Activated T-cell treated with anti-CD3 and anti-CD28 coated beads, Interleukin-2, amount 50 U/mL, for 48 hours (primary cell): ENCODE data around the gene CNTN4.

Source experiments
- DNase-seq, 2 experiments: peaks; one replicate each; pipeline ENCODE4 v3.0.0-alpha.2; 2020

Gene CNTN4

DNA sequence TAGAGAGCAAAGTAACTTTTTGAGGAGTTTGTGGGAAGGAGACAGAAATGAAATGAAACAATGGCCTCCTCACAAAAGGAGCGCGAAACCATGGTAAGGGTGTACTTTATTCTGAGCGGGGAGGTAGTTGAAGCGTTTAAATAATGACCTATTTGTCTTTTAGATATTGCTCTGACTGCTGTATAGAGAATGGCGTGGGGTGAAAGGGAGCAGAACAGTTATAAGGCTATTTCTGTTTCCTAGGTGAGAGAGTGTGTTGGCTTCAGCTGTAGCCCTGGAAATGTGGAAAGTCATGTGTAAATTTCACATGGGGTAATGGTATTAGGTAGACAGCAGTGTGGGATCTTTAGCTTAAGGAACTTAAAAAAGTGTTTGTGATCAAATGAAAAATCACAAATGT lies 54.9 kb downstream of the CNTN4 start:
- DNase-seq = no peak

DNA sequence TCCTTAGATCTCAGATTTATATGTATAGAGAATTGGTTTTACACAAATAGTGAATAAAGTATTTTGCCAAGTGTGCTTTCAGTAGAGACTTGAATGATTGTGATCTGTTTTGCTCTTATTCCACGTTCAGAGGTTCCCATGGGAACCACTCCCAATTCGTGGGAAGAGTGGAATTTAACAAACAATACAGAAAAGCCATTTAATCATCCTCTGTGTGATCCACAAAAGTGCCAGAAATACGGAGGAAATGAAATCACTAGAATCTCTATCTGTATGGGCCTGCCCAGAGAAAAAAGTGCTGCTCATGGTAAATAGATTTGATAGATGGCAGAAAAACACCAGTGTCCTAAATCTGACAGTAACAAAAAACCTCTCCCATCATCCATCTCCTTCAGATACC lies 56.0 kb downstream of the CNTN4 start:
- DNase-seq = no peak

DNA sequence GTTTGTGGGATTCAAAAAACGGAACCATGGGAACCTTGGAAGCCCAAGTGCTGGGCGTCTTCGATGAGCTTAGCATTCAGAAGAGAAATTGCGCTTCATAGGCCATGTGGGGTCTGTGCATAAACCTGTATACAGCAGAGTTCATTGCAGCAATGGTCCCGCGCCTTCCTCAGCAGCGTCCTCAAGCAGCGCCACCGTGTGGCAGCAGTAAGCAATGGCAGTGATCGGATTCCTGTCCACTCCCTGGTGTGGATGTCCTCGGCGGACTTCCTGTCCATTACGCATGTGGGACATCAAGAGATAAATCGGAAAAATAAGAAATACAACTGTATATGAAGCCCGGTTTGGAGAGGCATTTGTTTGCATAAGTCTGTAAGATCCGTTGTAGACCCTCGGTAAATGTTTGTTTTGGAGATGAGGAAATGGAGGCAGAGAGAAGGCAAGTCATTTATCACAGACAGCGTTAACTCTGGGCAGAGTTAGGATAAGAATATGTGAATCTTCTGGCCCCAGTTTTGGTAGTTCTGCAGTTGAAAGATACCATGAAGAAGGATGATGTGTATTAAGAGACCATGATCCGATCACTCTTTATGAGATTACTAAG lies 57.7 kb downstream of the CNTN4 start:
- peak; percentile 16 to 32 for DNase-seq

DNA sequence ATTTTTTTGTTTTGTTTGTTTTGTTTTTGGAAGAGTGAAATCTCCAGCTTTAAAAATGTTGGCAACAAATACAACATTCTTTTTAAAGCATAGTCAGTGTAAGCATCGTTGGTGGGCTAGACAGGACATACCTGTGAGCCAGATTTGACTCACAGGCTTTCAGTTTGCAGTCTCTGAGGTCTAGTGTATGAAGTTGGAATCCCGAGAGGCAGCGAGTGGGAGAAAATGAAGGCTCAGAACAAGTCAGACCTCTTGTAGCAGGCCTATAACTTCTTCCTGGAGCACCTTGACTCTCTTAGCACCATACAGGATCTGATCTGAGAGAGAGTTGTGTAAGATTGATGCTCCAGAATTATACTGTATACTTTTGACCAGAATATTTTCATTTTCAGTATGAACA lies 60.2 kb downstream of the CNTN4 start:
- DNase-seq = no peak

DNA sequence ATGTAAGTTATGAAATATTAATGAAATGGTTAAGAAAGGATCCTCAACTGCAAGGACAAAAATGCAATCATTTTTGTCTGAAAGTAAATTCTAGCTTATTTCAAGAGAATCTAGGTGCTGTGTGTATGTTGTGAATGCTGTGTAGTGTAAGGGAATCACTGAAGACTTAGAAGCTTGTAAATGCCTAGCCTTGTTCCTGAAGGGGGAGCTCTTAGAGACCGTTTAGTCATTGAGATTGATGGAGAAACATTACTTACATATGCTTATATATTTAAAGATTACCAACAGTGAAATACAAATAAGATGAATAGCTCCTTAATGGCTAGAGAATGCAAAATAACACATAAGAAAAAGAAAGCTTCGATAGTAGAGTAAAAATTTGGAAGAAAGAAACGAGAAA lies 67.9 kb downstream of the CNTN4 start:
- no peak for DNase-seq

DNA sequence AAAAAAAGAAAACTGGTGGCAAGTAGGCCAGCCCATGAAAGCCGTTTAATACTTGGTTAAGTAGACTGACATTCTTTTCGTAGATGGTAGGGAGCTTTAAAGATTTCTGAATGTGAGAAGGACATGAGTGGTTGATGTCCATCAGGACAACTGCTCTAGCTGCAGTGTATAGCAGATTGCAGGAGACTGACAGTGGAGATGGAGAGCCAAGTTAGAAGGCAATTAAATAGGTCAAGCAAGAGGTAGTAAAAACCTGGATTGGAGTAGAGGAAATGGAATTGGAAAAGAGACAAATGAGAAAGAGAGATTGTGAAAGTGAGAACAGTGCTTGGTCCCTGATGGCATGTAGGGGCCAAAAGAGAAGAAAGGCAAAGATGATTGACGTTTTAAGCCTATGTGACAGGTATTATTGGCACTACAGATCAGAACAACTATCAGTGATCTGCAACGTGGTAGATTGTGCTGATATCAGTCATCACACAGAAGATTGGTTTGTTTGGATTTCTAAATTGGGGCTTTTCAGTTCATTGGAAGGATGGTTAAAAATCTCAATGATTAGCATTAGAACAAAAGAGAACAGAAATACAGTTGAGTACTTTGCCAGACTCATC lies 74.0 kb downstream of the CNTN4 start:
- DNase-seq = no peak

DNA sequence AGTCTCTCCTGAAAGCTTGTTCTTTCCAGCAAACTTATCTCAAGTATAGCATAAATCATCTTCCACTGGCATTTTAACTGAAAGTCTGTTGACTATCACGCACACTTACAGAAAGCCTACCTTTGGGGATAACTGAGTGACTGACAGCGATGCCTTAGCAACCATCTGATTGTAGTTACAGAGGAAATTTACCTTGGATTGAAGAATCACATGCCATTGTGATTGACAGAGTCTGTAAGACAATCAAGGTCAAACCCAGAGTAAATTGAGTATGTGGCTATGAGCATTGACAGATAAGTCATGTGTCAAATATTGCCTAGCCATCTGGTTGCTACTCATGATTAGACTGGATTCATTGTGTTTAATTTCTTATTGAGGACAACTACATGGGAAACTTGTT lies 82.0 kb downstream of the CNTN4 start:
- DNase-seq = no peak

DNA sequence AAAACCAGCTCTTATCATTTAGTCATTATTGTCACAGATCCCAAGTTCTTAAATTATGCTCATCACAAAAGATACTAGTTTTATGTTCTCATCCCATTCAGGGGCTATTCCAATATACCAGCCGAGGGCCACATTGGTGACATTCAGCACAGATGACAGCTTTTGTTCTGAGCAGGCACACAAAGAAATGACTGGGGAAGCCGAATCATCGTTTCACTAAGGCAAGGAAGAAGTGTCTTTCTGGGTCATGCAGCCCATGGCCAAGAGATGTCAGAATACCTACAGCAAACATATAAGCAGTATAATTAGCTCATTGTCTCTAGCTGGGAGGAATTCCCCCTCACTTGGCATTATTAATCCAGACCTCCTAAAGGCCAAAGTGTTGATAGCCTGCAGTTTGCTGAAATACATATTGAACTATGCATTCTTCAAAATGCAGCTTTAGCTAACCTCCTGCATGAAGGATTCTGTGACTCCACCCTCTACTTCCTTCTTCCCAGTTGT lies 100.2 kb downstream of the CNTN4 start:
- no peak for DNase-seq

DNA sequence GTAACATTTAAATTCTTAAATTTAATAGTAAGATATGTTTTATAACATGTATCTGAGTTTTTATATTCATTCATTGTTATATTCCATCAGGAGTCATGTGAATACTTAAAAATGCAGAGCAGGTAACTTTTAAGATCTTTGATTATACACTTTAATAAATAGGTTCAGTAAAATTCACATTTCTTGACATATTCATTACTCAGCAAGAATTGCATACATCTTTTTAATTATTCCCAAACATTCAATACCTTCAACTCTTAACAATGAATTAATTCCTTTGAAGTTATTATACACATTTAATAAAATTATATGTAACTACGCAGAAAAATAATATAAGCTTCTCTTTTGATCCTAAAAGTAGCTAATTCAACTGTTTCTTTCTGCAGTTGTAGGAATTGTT lies 105.4 kb downstream of the CNTN4 start:
- DNase-seq = no peak

DNA sequence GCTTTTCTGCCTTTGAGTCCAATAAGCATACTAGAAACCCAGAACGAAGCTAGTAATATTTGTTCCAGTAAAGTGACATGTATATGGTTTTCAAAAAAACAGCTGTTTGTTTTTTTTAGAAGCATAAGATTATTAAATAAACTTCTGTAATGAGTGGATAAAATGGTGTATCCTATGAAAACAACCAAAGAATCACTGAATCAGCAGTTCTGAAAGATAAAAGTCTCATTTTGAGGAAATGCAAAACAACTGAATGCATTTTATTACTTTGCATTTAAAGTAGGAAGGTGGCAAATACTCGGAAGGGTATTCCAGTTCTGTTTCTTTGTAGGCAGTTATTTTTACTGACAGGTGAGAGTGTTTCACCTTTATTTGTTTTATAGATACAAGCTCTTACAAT lies 107.0 kb downstream of the CNTN4 start:
- no peak for DNase-seq

DNA sequence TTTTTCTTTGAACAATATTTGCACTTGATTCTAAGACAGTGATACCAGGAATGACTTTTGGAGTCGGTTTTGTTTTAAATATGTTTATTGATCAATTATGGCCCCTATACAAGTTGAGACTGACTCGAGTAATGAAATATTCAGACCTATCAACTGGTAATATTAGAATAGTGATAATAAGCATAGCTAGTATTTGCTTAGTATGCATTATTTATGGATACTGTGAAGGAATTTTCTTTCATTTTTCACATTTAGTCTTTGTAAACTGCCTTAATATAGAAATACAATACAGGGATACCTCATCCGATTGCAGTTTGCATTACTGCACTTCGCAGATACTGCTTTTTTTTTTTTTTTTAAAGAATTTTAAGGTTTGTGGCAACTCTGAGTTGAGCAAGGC lies 107.9 kb downstream of the CNTN4 start:
- DNase-seq = no peak

DNA sequence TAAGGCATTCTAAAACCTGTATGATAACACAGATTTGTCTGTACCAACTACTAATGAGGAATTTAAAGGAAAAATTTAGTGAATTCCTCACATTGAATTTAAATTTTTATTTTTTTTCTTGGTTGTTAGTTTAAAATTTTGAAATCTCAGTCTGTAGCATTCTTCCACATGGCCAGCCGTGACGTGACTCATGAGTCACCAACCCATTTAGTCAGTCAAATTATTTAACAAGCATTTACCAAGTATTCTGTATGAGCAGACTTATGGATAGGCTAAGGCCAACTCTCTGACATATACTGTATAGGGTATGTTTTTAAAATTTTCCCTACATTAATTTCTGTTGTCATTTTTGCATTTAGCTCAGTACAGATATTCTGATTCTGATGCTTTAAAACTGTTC lies 112.9 kb downstream of the CNTN4 start:
- no peak for DNase-seq

DNA sequence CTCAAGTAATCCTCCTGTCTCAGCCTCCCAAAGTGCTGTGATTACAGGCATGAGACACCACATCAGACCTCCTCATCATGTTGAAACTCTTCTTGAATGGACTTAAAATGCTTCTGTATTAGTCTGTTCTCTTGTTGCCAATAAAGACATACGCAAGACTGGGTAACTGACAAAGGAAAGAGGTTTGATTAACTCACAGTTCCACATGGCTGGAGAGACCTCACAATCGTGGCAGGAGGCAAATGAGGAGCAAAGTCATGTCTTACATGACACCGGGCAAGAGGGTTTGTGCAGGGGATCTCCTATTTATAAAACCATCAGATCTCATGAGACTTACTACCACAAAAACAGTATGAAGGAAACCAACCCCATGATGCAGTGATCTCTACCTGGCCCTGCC lies 113.5 kb downstream of the CNTN4 start:
- no peak for DNase-seq

DNA sequence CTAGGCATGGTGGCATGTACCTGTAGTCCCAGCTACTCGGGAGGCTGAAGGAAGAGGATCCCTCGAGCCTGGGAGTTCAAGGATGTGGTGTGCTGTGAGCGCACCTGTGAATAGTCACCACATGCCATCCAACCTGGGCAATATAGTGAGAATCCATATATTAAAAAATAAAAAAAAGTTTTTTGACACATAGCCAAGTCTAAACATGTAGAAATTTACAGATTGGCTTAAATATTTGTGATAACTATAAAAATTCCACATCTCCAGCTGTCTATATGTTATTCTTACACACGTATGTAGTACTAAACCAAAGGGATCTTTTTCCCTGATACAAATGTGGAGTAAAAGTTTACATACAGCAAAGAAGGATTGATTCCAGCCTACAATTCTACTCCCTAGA lies 119.7 kb downstream of the CNTN4 start:
- no peak for DNase-seq

DNA sequence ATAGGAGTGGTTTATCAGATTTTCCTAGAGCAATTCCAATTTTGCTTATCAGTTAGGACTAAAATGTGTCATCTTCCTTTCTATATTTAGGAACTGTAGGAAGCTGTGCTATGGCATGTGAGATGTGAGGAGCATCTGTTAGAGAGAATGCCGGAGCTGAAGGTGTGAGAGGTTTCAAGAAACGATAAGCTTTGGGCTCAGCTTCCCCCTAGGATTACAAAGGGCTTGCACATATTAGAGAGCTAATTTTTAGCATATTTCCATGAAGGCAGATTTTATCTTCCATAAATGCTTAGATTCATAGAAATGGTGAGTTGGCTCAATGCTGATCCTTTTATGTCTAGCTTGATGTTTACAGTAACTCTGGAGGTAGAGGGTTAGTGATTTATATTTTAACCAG lies 120.2 kb downstream of the CNTN4 start:
- DNase-seq = no peak

DNA sequence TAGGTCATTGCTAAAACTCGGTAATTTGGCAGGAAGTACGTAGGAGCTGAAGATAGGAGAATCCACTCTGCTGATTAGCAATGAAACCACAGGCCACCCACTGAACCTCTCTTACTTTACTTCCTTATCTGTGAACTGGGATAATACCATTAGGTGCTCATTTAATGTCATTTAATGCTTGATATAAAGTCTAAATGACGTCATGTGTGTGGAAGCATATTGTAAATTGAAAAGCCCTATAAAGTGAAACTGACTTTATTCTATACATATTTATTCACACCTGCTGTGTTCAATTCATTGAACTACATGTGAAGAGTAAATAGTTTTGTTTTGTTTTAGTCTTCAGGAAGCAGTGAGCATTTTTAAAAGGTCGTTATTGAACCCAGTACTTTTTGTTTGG lies 137.5 kb downstream of the CNTN4 start:
- no peak for DNase-seq

DNA sequence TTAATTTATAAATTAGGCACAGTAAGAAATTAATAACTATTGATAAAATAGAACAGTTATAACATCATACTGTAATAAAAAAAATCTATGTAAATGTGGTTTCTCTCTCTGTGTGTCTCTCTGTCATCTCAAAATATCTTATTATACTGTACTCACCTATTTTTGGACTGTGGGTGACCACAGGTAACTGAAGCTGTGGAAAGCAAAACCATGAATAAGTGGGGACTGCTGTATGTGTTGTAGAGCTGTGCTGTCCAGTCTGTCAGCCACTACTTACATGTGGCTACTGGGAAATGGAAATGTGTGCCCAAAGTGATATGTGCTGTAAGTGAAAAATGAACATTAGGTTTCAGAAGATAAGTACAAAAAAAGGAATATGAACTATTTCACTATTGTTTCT lies 145.5 kb downstream of the CNTN4 start:
- DNase-seq = no peak

DNA sequence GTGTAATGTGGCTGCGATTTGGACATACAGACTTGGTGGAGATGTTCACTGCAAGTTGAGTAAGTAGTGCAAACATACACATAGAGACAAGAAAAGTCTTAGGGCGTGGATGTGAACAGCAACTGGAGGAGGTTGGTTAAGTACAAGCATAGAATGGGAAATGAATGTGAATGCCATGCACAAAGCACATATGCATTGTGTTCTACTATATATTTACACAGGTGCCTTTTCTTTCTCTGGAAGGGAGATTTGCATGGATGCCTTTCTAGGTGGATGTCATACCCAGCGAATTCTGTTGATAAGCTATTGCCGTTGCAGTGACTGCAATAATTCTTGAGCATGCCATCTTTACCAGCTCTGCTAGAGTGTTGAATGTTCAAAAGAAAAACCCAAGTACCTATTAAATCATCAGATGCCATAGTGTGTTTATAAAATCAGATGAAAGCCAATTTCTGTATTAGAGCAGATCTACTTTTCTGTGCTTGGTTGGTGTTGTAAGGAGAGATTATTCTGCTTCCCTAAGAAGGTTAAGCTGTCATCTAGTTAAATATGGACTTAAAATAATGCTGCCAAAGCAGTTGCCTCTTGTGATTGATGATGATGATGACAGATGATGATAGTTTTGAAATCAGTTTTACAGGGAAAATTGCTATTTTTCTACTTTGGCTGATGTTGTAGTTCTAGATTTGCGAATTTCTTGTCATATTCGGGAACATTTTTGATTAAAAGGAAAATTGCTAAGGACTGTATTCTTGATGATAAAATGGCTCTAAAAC lies 148.4 kb downstream of the CNTN4 start:
- no peak for DNase-seq

DNA sequence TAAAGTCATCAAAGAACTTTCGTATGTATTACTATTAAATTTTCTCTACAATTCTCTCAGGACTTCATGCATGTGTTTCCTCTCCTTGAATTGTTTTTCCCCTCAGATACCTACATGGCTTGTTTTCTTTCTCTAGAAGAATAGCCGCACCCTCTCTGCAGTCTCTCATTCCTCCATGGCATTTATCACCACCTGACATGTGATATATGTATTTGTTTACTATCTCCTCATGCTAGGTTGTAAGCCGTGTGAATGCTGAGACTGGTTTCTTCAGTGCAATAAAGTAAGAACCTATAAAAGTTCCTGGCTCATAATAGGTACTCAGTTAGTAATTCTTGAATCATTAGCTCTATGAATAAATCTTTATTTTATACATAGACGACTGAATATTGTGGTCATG lies 149.2 kb downstream of the CNTN4 start:
- DNase-seq = no peak

DNA sequence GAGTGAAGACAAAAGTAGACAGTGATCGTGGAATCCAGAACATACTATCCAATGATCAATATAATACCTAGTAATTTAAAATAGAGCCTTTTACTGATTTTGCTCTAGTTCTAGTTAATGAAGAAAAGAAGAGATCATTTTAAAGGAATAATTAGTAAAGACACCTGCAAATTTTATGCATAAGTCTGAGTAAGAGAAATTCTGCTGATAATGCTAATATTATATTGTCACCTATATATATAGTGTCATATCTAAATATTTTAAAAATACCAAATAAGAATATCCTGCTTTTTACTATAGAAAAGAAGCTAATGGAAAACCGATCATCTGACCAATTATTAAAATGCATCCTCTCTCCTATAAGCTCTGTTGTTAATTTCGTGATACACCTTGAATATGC lies 152.1 kb downstream of the CNTN4 start:
- DNase-seq = no peak

DNA sequence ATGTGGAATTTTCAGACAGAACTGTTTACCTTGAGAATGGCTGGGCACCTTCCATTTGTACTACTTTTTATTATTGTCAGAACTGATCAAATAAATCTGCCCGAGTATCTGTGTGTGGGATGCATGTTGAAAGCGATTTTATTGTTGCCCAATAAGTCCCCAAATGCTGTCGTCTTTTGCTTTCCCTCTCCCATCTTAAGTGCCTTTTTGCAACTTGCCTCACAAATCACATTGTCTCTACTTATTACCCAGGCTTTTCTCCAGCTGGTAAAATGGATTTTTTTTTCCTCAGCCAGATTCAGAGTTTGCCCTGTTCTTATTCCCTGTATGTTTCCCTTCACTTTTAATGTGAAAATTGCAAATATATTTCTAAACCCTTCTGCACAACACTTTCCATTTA lies 163.1 kb downstream of the CNTN4 start:
- DNase-seq = no peak

DNA sequence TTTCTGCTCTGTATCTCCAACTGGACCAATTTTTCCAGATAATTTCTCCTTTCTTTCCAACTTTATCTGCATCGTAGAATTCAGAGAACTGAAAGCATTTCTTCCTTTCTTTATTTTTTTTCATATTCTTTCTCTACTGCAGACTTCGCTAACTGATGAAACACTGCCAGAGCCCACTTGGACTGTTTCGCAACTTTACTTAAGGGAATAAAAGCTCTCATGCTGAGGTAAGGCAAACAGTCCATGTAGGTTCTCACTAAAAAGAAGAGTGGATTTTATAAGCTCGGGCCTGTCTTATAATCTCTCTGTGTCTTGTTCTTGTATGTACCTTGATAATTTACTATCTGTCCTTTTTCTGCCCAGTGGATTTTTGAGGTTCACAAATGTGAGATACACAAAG lies 163.5 kb downstream of the CNTN4 start:
- DNase-seq = no peak

DNA sequence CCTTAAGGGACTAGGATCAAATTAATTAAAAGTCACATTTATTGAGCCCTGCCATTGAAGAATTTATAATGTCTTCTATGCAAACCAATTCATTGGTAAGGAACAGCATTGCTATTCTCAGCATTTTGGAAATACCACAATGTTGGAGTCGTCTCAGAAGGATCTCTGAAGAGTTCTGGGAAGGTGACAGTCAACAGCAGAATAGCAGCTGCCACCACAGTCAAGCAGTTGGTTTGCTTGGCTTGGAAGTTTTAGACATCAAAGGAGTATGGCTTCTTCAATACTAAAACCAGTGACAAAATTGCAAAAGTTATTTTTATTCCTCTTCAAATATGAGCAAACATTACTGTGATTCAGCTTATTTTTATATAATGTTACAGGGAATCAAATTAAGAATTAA lies 167.9 kb downstream of the CNTN4 start:
- no peak for DNase-seq

DNA sequence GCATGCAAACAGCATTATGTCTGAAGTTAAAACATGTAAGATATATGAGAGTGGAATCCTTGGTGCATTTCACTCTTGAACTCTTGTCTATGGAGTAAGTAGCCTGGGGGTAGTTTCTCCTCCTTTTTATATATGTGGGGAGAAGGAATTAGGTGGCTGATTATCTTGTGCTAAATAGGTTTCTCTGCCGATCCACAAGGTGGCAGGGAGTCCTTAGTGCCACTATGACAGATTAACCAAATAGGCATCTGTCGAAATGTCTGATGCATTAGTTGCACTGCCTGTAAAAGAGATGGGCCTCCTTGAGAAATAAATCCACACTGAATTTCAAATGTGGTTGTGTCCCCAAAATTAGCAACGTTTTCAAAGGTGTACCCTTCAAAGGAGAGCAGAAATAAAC lies 170.1 kb downstream of the CNTN4 start:
- no peak for DNase-seq

DNA sequence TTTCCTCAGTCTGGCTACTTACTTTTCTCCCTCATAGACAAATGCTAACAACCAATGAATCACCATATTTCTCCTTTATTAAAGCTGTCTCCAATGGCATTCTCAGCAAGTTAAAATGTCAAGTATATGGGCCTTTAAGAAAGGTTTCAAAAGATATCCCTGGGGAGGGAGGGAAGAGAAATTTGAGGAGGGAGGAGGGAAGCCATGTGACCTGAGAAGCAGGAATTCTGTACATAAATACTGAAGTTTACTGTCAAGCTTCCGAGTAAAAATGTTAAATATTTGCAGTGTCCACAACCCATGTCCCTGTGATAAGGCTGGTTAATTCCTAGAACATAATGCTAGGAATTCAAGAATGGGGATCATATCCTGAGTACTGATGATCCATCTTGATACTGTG lies 175.9 kb downstream of the CNTN4 start:
- no peak for DNase-seq
